ENCODE measurements around the gene TMEM244.
"Not testable (repeated sequence)": the region's sequence is repeated elsewhere in the genome, so short reads cannot be mapped to it uniquely, and the experiment has no call there.

GRCh38 chr6:129802920-129803319, 58.2 kb downstream of the TMEM244 start:
- TF ChIP-seq, protein P1, sequence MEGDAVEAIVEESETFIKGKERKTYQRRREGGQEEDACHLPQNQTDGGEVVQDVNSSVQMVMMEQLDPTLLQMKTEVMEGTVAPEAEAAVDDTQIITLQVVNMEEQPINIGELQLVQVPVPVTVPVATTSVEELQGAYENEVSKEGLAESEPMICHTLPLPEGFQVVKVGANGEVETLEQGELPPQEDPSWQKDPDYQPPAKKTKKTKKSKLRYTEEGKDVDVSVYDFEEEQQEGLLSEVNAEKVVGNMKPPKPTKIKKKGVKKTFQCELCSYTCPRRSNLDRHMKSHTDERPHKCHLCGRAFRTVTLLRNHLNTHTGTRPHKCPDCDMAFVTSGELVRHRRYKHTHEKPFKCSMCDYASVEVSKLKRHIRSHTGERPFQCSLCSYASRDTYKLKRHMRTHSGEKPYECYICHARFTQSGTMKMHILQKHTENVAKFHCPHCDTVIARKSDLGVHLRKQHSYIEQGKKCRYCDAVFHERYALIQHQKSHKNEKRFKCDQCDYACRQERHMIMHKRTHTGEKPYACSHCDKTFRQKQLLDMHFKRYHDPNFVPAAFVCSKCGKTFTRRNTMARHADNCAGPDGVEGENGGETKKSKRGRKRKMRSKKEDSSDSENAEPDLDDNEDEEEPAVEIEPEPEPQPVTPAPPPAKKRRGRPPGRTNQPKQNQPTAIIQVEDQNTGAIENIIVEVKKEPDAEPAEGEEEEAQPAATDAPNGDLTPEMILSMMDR (IDR thresholded peaks at IDR 0.05): not testable (repeated sequence)
- TF ChIP-seq POLR2A (IDR thresholded peaks at IDR 0.05): not testable (repeated sequence)

All from esophagus squamous epithelium (tissue), 4 donors.